Measurements from ENCODE around the gene GSN. TPM values are rescaled to one million over a fixed set of nuclear protein-coding genes. Genes with fewer than 3 reads are reported as not detected.

The GSN gene
- total RNA-seq, 1 donor from 2014 or later, result 249 TPM

DNA sequence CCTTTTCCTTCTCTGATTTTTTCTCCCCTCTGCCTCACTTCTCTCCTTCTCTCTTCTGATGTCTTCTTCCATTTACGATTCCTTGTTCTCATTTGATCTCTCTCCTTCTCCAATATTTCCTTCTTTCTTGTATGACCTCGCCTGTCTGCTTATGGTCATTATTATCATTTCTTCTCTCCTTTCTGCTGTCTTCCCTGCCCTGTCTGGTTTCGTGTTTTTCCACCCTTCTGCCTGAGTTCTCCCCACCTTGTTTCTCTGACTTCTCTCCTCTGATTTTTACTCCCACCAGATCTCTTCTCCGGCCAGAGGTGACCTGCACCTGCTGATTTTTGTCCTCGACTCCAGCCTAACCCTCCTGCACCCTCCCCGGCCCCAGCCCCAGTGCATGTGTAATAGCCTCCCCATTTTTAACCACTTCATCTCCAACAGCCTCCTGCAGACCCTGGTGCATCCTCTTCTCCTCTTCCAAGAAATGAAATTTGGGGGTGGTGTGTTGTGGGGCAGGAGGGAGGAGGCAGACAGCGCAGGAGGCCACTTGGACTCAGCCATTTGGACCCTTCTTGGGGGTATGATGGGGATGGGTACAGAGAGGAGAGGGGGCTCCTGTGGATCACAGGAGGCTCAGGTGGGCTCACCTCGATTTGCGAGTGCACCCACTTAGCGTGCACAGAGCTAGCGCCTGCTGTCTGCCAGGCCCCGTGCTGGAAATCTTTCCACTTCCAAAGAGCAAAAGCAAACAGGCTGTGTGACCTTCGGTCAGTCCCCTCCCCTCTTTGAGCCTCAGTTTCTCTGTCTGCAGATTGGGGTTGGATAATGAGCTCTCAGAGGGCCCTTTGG lies 32.5 kb downstream of the GSN start:
- no peak for DNase-seq (ENCODE audit: extremely low spot score, unreplicated experiment)
- Mint-ChIP-seq H3K4me1 (ENCODE audit: unreplicated experiment) (peaks cover 25% of the 10 kb centered on the region), H3K27ac (ENCODE audit: unreplicated experiment) (peak overlapping the region; percentile 86)

DNA sequence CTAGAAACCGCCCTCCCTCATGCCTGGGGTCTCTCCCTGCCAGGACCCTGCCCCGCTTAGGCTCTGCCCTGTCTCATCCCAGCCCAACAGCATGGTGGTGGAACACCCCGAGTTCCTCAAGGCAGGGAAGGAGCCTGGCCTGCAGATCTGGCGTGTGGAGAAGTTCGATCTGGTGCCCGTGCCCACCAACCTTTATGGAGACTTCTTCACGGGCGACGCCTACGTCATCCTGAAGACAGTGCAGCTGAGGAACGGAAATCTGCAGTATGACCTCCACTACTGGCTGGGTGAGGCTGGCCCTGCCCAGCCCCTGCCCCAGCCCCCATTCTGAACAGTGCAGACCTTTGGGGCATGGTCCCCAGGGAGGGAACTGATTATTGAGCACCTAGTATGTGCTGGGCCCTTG lies 33.9 kb downstream of the GSN start:
- Mint-ChIP-seq H3K4me1 (ENCODE audit: unreplicated experiment) (peaks cover 25% of the 10 kb centered on the region), H3K9me3 (ENCODE audit: unreplicated experiment) (no peaks in the 10 kb centered on the region), H3K36me3 (ENCODE audit: unreplicated experiment) (peaks cover 11% of the 10 kb centered on the region), H3K27ac (ENCODE audit: unreplicated experiment) (no peak overlapping the region), H3K4me3 (ENCODE audit: unreplicated experiment) (no peak overlapping the region), H3K27me3 (ENCODE audit: unreplicated experiment) (no peaks in the 10 kb centered on the region)
- no peak for DNase-seq (ENCODE audit: extremely low spot score, unreplicated experiment)
- TF ChIP-seq, protein P1, sequence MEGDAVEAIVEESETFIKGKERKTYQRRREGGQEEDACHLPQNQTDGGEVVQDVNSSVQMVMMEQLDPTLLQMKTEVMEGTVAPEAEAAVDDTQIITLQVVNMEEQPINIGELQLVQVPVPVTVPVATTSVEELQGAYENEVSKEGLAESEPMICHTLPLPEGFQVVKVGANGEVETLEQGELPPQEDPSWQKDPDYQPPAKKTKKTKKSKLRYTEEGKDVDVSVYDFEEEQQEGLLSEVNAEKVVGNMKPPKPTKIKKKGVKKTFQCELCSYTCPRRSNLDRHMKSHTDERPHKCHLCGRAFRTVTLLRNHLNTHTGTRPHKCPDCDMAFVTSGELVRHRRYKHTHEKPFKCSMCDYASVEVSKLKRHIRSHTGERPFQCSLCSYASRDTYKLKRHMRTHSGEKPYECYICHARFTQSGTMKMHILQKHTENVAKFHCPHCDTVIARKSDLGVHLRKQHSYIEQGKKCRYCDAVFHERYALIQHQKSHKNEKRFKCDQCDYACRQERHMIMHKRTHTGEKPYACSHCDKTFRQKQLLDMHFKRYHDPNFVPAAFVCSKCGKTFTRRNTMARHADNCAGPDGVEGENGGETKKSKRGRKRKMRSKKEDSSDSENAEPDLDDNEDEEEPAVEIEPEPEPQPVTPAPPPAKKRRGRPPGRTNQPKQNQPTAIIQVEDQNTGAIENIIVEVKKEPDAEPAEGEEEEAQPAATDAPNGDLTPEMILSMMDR (IDR thresholded peaks at IDR 0.05), result no peak

More for the DNA sequence above, 32.5 kb downstream of the GSN start:
- peak overlapping the region; percentile 81 for H3K4me3 Mint-ChIP-seq (ENCODE audit: unreplicated experiment)
- no peaks in the 10 kb centered on the region for H3K27me3 Mint-ChIP-seq (ENCODE audit: unreplicated experiment)
- no peaks in the 10 kb centered on the region for H3K9me3 Mint-ChIP-seq (ENCODE audit: unreplicated experiment)
- TF ChIP-seq, protein P1 (IDR thresholded peaks at IDR 0.05), result no peak
- H3K36me3 Mint-ChIP-seq (ENCODE audit: unreplicated experiment), result peaks cover 11% of the 10 kb centered on the region

DNA sequence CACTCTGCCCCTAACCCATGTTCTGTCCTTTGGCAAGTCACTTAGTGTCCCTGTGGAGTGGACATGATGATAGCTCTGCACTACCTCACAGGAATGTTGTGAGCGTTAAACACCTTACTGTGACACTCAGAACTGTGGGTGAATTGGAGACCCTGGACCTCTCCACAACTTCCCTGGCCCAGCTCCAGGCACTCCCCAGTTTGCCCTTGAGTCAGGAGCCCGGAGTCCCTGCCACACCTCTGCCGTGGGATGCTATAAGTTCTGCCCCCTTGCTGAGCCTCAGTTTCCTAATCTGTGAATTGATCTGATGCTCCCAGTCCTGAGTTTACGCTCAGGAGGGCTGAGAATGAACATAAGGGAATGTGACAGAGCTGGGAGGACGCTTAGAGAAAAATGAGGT lies 34.4 kb downstream of the GSN start:
- TF ChIP-seq, protein P1 (IDR thresholded peaks at IDR 0.05), result no peak
- peaks cover 25% of the 10 kb centered on the region for H3K4me1 Mint-ChIP-seq (ENCODE audit: unreplicated experiment)
- no peak for DNase-seq (ENCODE audit: extremely low spot score, unreplicated experiment)

DNA sequence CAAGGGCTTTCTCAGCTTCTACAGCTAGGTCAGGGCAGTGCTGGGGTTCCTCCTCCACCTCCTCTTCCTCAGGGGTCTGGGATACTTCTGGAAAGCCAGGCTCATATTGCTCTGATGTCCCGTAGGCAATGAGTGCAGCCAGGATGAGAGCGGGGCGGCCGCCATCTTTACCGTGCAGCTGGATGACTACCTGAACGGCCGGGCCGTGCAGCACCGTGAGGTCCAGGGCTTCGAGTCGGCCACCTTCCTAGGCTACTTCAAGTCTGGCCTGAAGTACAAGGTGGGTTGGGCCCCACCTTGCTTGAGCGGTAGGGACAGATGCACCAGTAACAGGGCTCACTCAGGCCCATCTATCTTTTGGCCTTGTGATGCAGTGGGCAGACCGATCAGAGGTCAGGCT lies 34.8 kb downstream of the GSN start:
- no peak overlapping the region for H3K4me3 Mint-ChIP-seq (ENCODE audit: unreplicated experiment)
- TF ChIP-seq, protein P1 (IDR thresholded peaks at IDR 0.05), result no peak
- H3K36me3 Mint-ChIP-seq (ENCODE audit: unreplicated experiment), result peaks cover 15% of the 10 kb centered on the region
- H3K4me1 Mint-ChIP-seq (ENCODE audit: unreplicated experiment), result peaks cover 25% of the 10 kb centered on the region
- DNase-seq (ENCODE audit: extremely low spot score, unreplicated experiment), result no peak
- no peaks in the 10 kb centered on the region for H3K27me3 Mint-ChIP-seq (ENCODE audit: unreplicated experiment)
- H3K9me3 Mint-ChIP-seq (ENCODE audit: unreplicated experiment), result no peaks in the 10 kb centered on the region
- H3K27ac Mint-ChIP-seq (ENCODE audit: unreplicated experiment), result no peak overlapping the region

More for the DNA sequence above, 34.4 kb downstream of the GSN start:
- H3K27me3 Mint-ChIP-seq (ENCODE audit: unreplicated experiment), result no peaks in the 10 kb centered on the region
- H3K9me3 Mint-ChIP-seq (ENCODE audit: unreplicated experiment), result no peaks in the 10 kb centered on the region
- no peak overlapping the region for H3K4me3 Mint-ChIP-seq (ENCODE audit: unreplicated experiment)
- no peak overlapping the region for H3K27ac Mint-ChIP-seq (ENCODE audit: unreplicated experiment)
- H3K36me3 Mint-ChIP-seq (ENCODE audit: unreplicated experiment), result peaks cover 11% of the 10 kb centered on the region

Measured in osteocyte (in vitro differentiated cells).